Hepatic stellate cell (primary cell): ENCODE data around the gene CDK5RAP3.
"Not testable (repeated sequence)": the region's sequence is repeated elsewhere in the genome, so short reads cannot be mapped to it uniquely, and the experiment has no call there.

Experiments
- DNase-seq: peaks from one replicate; pipeline ENCODE4 v3.0.0; 2011; ENCODE audit warnings: low spot score

The CDK5RAP3 gene

GRCh38 chr17:47975823-47976205 lies 4.9 kb downstream of the CDK5RAP3 start:
- no peak for DNase-seq

GRCh38 chr17:47978324-47978723 lies 7.4 kb downstream of the CDK5RAP3 start:
- peak; percentile 85 for DNase-seq

- no peak for DNase-seq
Measured at GRCh38 chr17:47980541-47980940, 9.6 kb downstream of the CDK5RAP3 start.

GRCh38 chr17:47981462-47981861 lies 10.5 kb downstream of the CDK5RAP3 start:
- no peak for DNase-seq

- DNase-seq, result no peak
Measured at GRCh38 chr17:47982091-47982617, 11.2 kb downstream of the CDK5RAP3 start.

GRCh38 chr17:47982645-47983390 lies 11.9 kb downstream of the CDK5RAP3 start:
- DNase-seq, result no peak

- DNase-seq, result no peak
Measured at GRCh38 chr17:47983492-47984223, 12.7 kb downstream of the CDK5RAP3 start.

GRCh38 chr17:47986520-47986919 lies 15.6 kb downstream of the CDK5RAP3 start:
- DNase-seq, result no peak

GRCh38 chr17:47987240-47987835 lies 16.4 kb downstream of the CDK5RAP3 start:
- no peak for DNase-seq

- DNase-seq, result not testable (repeated sequence)
Measured at GRCh38 chr17:47988445-47988844, 17.5 kb downstream of the CDK5RAP3 start.

GRCh38 chr17:47989159-47989558 lies 18.2 kb downstream of the CDK5RAP3 start:
- DNase-seq, result no peak

GRCh38 chr17:47989700-47990099 lies 18.8 kb downstream of the CDK5RAP3 start:
- no peak for DNase-seq

- DNase-seq, result no peak
Measured at GRCh38 chr17:47990962-47991731, 20.2 kb downstream of the CDK5RAP3 start.

- DNase-seq, result no peak
Measured at GRCh38 chr17:47992216-47992615, 21.3 kb downstream of the CDK5RAP3 start.

GRCh38 chr17:47993031-47993564 lies 22.2 kb downstream of the CDK5RAP3 start:
- DNase-seq, result no peak

GRCh38 chr17:47993964-47994363 lies 23.1 kb downstream of the CDK5RAP3 start:
- DNase-seq, result no peak

- DNase-seq, result no peak
Measured at GRCh38 chr17:47994724-47995123, 23.8 kb downstream of the CDK5RAP3 start.

GRCh38 chr17:47995241-47995935 lies 24.5 kb downstream of the CDK5RAP3 start:
- no peak for DNase-seq

GRCh38 chr17:47996201-47996600 lies 25.3 kb downstream of the CDK5RAP3 start:
- no peak for DNase-seq

GRCh38 chr17:47997586-47997985 lies 26.7 kb downstream of the CDK5RAP3 start:
- DNase-seq, result no peak

GRCh38 chr17:47998044-47998443 lies 27.1 kb downstream of the CDK5RAP3 start:
- no peak for DNase-seq
